Measurements from ENCODE around the gene HACL1. TPM values are rescaled to one million over a fixed set of nuclear protein-coding genes. Genes with fewer than 3 reads are reported as not detected.

HACL1 gene
- total RNA-seq, 2 donors from 2014 or later = 24.4 to 28.0 TPM

DNA sequence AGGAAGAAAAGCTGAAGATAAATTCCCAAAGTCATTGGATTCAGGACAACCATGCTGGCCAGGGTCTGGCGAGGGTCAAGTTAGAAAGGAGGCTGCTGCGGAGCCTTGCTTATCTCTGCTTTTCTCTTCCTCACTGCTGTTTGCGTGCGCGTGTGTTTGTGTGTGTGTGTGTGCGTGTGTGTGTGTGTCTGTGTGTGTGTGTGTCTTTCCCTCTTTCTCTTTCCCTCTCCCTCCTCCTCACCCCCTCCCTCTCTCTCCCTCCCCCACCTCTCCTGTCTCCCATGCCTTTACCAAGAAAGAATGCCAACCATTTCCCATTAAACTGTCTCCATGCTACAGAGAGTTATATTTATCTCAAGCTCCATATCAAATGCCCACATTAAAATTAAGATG lies 79.8 kb downstream of the HACL1 start, which contains the start of gene COLQ:
Gene COLQ, minus strand, starts transcription at position 134 of the 393 bp plus-strand sequence. Its CDS starts 81 bp downstream, at position 53.
- peak within 1 kb of the TSS; percentile 91 for H3K4me3 Mint-ChIP-seq
- DNase-seq (ENCODE audit: low spot score) = no peak
- H3K27ac Mint-ChIP-seq = peak within 1 kb of the TSS; percentile 84 to 98
- H3K4me1 Mint-ChIP-seq (ENCODE audit: low read depth in 2 of 2) = peaks cover 30 to 52% of the 10 kb centered on the region in 2 donors
- no peaks in the 10 kb centered on the region for H3K36me3 Mint-ChIP-seq
- H3K9me3 Mint-ChIP-seq = no peaks in the 10 kb centered on the region
- no peak for ATAC-seq
- H3K27me3 Mint-ChIP-seq = no peaks in the 10 kb centered on the region

DNA sequence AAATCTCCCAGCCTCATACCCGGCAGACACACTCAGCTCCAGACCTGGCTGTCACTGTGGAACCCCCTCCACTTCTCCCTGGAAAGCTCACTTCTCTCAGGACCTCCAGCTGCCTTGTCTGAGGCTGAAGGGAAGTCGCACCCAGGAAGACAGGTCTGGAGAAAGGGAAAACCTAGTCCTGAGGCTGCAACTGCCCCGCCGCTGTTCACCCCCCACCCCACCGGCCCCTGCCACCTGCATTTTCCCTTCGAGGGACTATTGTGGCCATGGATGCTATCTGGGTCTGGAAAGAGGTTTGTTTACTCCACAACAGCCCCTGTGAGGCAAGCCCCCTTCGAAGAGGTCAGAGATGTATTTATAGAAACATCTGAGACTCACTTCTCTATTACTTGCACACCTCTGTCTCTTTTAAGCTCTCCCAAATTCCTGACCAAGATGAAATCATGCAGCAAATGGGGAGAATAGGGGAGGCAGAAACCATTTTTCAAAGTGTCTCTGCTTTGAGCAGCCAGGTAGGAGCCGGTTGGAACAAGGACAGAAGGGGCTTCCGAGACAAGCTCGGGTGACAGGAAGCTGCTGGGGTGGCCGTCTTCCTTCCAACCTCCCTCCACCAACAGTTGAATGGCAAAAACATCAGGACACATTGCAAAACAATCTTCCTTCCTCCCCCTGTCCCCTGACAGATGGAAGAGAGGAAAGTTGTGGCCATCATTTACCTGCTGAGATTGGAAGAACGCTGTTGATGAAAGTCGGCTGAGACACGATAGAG lies 80.4 kb downstream of the HACL1 start:
- Mint-ChIP-seq H3K9me3 (no peaks in the 10 kb centered on the region), H3K4me1 (ENCODE audit: low read depth in 2 of 2) (peaks cover 30 to 54% of the 10 kb centered on the region in 2 donors), H3K27ac (peak overlapping the region; percentile 84 to 98), H3K4me3 (peak overlapping the region; percentile 91), H3K36me3 (no peaks in the 10 kb centered on the region), H3K27me3 (no peaks in the 10 kb centered on the region)
- ATAC-seq = peak in 1 of 2 donors; percentile 4
- DNase-seq (ENCODE audit: low spot score) = no peak

DNA sequence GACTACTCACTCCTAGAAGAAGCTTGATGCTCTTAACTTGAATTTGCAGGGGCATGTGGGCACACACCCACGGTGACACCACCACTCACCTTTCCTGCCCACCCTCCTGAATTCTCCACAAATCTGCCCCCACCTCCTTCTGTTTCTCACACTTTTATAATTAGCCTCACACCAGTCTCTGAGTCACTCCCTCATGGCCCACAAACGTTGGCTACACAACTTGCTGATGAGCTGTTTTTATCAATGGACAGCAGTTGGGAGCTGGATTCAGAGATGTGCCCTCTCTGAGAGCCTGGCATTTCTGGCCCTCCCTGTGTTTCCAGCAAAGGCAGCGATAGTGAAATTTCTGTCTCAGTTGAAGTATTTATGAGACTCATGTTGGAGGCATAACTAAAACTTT lies 81.2 kb downstream of the HACL1 start:
- DNase-seq (ENCODE audit: low spot score) = peak; percentile 69
- Mint-ChIP-seq H3K4me3 (peak overlapping the region; percentile 91), H3K27ac (peak overlapping the region; percentile 84 to 98), H3K27me3 (no peaks in the 10 kb centered on the region), H3K9me3 (no peaks in the 10 kb centered on the region), H3K4me1 (ENCODE audit: low read depth in 2 of 2) (peaks cover 30 to 53% of the 10 kb centered on the region in 2 donors), H3K36me3 (no peaks in the 10 kb centered on the region)
- peak; percentile 85 to 89 for ATAC-seq

DNA sequence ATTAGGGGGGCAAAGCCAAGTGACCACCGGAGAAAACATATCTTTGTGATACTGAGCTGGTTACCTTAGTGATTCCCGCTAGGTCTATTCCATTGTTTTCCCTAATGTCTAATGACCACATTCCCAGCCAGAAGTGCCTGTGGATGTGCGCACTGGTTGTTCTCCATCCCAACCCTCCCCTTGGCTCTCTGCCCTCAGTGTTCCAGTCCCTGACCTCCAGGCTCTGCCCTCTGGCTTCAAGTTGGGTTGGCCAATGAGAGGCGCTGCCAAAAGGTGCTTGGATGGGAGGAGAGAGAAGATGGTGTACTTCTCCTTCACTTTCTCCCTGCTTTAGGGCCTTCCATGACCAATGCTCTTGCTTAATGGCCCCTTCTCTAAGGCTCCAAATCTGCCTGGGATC lies 82.3 kb downstream of the HACL1 start:
- Mint-ChIP-seq H3K4me3 (peak overlapping the region; percentile 91), H3K9me3 (no peaks in the 10 kb centered on the region), H3K27me3 (no peaks in the 10 kb centered on the region), H3K36me3 (no peaks in the 10 kb centered on the region), H3K27ac (peak overlapping the region; percentile 84 to 98), H3K4me1 (ENCODE audit: low read depth in 2 of 2) (peaks cover 30 to 55% of the 10 kb centered on the region in 2 donors)
- no peak for ATAC-seq
- DNase-seq (ENCODE audit: low spot score) = no peak

DNA sequence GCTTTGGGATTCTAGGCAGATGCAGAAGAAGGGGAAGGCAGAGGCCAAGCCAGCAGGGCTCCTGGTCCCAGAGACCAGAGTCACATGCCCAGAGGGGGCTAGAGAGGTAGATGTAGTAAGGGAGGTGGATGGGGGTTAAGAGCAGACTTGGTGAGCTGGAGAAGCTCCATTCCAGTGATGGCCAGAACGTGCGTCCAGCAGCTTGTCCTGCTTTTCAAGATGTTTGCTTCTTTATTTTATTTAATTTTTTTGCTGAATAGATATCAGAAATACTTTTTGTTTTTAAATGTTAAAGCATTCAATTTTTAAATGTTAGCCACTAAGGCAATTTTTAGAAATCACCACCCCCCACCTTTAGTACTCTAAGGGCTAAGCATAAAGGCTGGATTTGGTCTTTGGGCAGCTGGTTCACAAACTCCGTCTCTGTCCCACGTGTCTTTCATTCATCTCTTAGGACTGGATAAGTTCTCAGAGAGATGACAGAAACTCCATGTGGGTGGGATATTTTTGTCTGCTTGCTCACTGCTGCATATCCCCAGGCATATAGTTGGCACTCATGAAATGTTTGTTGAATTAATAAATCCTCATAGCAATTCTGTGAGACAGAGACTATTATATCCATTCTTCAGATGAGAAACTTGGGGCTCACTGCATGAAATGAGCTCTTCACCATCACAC lies 86.6 kb downstream of the HACL1 start:
- ATAC-seq (no peak), DNase-seq (ENCODE audit: low spot score) (no peak)
- no peaks in the 10 kb centered on the region for H3K36me3 Mint-ChIP-seq
- peak overlapping the region in 1 of 2 donors; percentile 48 for H3K27ac Mint-ChIP-seq
- H3K27me3 Mint-ChIP-seq = no peaks in the 10 kb centered on the region
- no peaks in the 10 kb centered on the region for H3K9me3 Mint-ChIP-seq
- peaks cover 31 to 63% of the 10 kb centered on the region in 2 donors for H3K4me1 Mint-ChIP-seq (ENCODE audit: low read depth in 2 of 2)
- H3K4me3 Mint-ChIP-seq = no peak overlapping the region

DNA sequence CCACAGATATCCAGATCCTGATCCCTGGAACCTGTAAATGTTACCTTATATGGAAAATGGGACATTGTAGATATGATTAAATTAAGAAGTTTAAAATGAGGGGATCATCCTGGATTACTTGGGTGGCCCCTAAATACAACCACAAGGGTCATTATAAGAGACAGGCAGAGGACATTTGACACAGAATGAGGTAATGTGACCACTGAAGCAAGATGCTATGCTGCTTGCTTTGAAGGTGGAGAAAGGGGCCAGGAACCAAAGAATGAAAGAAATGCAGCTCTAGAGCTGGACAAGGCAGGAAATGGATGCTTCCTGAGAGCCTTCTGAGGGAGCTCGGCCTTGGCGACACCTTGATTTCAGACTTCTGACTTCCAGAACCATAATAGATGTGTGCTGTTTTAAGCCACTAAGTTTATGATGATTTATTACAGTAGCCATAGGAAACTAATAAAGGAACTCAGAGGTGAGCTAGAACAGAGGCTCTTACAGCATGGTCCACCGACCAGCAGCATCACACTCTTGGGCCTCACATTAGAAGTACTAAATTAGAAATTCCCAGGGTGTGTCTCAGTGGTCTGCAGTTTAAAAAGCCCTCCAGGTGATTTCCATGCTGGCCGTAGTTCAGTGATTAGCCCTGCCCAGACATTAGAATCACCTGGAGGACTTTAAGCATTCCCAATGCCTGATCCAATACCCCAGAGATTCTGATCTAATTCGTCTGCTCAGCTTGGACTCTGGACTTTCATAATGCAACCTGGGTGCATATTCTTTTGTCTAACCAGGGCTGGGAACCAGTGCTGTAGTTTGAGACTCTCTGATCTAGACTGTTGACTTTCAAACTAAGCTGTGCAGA lies 87.3 kb downstream of the HACL1 start:
- no peak for ATAC-seq
- no peaks in the 10 kb centered on the region for H3K36me3 Mint-ChIP-seq
- H3K9me3 Mint-ChIP-seq = no peaks in the 10 kb centered on the region
- H3K27me3 Mint-ChIP-seq = no peaks in the 10 kb centered on the region
- no peak for DNase-seq (ENCODE audit: low spot score)
- peaks cover 25 to 56% of the 10 kb centered on the region in 2 donors for H3K4me1 Mint-ChIP-seq (ENCODE audit: low read depth in 2 of 2)
- H3K27ac Mint-ChIP-seq = peak overlapping the region in 1 of 2 donors; percentile 1
- no peak overlapping the region for H3K4me3 Mint-ChIP-seq

DNA sequence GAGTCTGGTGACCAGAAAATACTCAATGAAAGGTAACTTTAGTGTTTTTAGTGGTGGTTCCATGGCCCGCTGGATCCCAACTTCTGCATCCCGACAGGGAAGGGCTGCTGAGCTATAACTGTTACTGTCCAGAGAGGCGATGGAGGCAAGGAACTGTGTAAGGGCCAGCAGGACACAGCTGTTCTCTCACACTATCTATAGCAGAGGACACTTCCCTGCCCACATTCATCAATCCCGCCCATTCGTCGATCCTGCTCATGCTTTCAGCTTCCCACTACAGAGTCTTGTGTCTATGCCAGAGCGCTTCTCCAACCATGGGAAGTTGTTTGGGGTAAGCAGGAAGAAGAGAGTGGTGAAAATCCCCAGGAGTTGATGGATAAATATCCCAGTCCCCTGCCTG lies 88.3 kb downstream of the HACL1 start:
- Mint-ChIP-seq H3K4me3 (no peak overlapping the region), H3K4me1 (ENCODE audit: low read depth in 2 of 2) (peaks cover 24 to 53% of the 10 kb centered on the region in 2 donors), H3K27me3 (no peaks in the 10 kb centered on the region), H3K9me3 (no peaks in the 10 kb centered on the region), H3K36me3 (no peaks in the 10 kb centered on the region), H3K27ac (peak overlapping the region in 1 of 2 donors; percentile 80)
- DNase-seq (ENCODE audit: low spot score) (no peak), ATAC-seq (no peak)

DNA sequence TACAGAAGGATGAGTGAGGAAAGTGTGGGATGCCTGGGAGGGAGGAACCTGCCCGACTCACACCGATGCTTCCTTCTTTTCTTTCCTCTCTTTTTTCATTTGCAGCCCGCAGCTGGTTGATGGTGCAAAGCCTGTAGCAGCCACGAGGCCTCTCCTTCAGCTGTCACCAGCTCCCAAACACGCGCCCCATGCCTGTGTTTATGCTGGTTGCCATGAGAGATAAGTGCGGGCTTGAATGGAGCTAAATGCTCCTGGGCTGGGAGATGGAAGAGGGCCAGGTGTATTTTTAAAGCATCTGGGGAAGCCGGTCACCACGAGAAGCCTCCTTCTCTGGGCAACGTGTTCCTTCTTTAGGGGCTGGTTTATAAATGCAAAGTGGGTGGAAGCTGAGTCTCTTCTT lies 89.2 kb downstream of the HACL1 start:
- H3K4me3 Mint-ChIP-seq = no peak overlapping the region
- H3K36me3 Mint-ChIP-seq = no peaks in the 10 kb centered on the region
- no peaks in the 10 kb centered on the region for H3K9me3 Mint-ChIP-seq
- ATAC-seq (no peak), DNase-seq (ENCODE audit: low spot score) (no peak)
- peak overlapping the region in 1 of 2 donors; percentile 80 for H3K27ac Mint-ChIP-seq
- peaks cover 23 to 50% of the 10 kb centered on the region in 2 donors for H3K4me1 Mint-ChIP-seq (ENCODE audit: low read depth in 2 of 2)
- no peaks in the 10 kb centered on the region for H3K27me3 Mint-ChIP-seq

DNA sequence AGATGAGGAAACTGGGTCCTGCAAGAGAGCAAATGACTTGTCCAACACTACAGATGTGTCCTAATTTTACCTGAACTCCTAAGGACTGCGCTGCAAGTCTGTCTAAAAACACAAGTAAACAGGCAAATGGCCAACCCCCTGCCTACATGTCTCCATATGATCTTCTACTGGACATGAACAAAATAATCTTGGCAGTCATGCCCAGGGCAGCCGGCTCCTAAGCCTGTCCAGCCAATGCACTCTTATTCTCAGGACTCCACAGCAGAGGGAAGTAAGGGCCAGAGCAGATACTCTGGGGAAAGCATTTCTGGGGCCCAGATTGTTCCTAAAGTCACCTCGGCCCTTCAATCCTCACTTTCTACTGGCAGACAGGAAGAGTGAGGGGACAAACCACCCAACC lies 90.2 kb downstream of the HACL1 start:
- Mint-ChIP-seq H3K27me3 (no peaks in the 10 kb centered on the region), H3K4me3 (no peak overlapping the region), H3K9me3 (no peaks in the 10 kb centered on the region), H3K36me3 (no peaks in the 10 kb centered on the region), H3K27ac (peak overlapping the region in 1 of 2 donors; percentile 80), H3K4me1 (ENCODE audit: low read depth in 2 of 2) (peaks cover 23 to 45% of the 10 kb centered on the region in 2 donors)
- no peak for DNase-seq (ENCODE audit: low spot score)
- no peak for ATAC-seq

Other genes starting within 250 kb of the HACL1 start
- 10 to 100 TPM; 17.6 to 22.8 TPM for gene METTL6, start 174.0 kb downstream of the HACL1 start, total RNA-seq
- gene EAF1, start 174.0 kb downstream of the HACL1 start, total RNA-seq = 10 to 100 TPM; 41.8 to 74.3 TPM
- gene COLQ, start 79.9 kb downstream of the HACL1 start, total RNA-seq = 10 to 100 TPM in 1 of 2 donors, 1 to 10 TPM in 1; 7.8 to 31.8 TPM
- gene BTD, start 176 bp upstream of the HACL1 start, total RNA-seq = 1 to 10 TPM; 6.8 to 8.3 TPM
- 10 to 100 TPM; 29.3 to 50.0 TPM for gene ANKRD28, start 196.4 kb upstream of the HACL1 start, total RNA-seq